NCI-H1092 treated with DMSO at 0.1 percent for 48 hours (cell line): ENCODE results near the gene OLIG1.

Source experiments
- DNase-seq: peaks from one replicate; lab custom pipeline; 2025; lab: John Stamatoyannopoulos, UW

OLIG1 gene

GRCh38 chr21:33031152-33031911 lies 38.6 kb upstream of the OLIG1 start:
- no peak for DNase-seq

GRCh38 chr21:33032434-33033047 lies 37.4 kb upstream of the OLIG1 start:
- no peak for DNase-seq

- DNase-seq = no peak
Measured at GRCh38 chr21:33033094-33033951, 36.6 kb upstream of the OLIG1 start.

GRCh38 chr21:33033961-33034413 lies 36.0 kb upstream of the OLIG1 start:
- DNase-seq = no peak

- DNase-seq = no peak
Measured at GRCh38 chr21:33035147-33035546, 34.8 kb upstream of the OLIG1 start.

GRCh38 chr21:33036430-33037162 lies 33.3 kb upstream of the OLIG1 start:
- DNase-seq = no peak

GRCh38 chr21:33037501-33037900 lies 32.4 kb upstream of the OLIG1 start:
- DNase-seq = no peak

GRCh38 chr21:33039536-33039935 lies 30.4 kb upstream of the OLIG1 start:
- DNase-seq = no peak

GRCh38 chr21:33040215-33040614 lies 29.7 kb upstream of the OLIG1 start:
- no peak for DNase-seq

- DNase-seq = no peak
Measured at GRCh38 chr21:33041981-33042380, 28.0 kb upstream of the OLIG1 start.

- DNase-seq = no peak
Measured at GRCh38 chr21:33042812-33043211, 27.1 kb upstream of the OLIG1 start.

GRCh38 chr21:33046455-33046854 lies 23.5 kb upstream of the OLIG1 start:
- DNase-seq = no peak

GRCh38 chr21:33047231-33047630 lies 22.7 kb upstream of the OLIG1 start:
- DNase-seq = no peak

GRCh38 chr21:33051925-33052324 lies 18.0 kb upstream of the OLIG1 start:
- DNase-seq = no peak

GRCh38 chr21:33053951-33054350 lies 16.0 kb upstream of the OLIG1 start:
- no peak for DNase-seq

GRCh38 chr21:33055991-33056390 lies 13.9 kb upstream of the OLIG1 start:
- no peak for DNase-seq

GRCh38 chr21:33057385-33057940 lies 12.5 kb upstream of the OLIG1 start:
- DNase-seq = no peak

- DNase-seq = peak; percentile 37
Measured at GRCh38 chr21:33058527-33058926, 11.4 kb upstream of the OLIG1 start.

- DNase-seq = peak; percentile 16
Measured at GRCh38 chr21:33058957-33059356, 11.0 kb upstream of the OLIG1 start.

GRCh38 chr21:33059380-33059841 lies 10.5 kb upstream of the OLIG1 start:
- no peak for DNase-seq

GRCh38 chr21:33061233-33061632 lies 8.7 kb upstream of the OLIG1 start:
- no peak for DNase-seq
